Measurements from ENCODE around the gene STXBP6. TPM values are rescaled to one million over a fixed set of nuclear protein-coding genes. Genes with fewer than 3 reads are reported as not detected.

The STXBP6 gene
- total and polyA plus RNA-seq, 2 of the 13 experiments (the other 11 are each of a cell fraction or from before 2014, with no cell fraction given) = 35.3 to 42.8 TPM

DNA sequence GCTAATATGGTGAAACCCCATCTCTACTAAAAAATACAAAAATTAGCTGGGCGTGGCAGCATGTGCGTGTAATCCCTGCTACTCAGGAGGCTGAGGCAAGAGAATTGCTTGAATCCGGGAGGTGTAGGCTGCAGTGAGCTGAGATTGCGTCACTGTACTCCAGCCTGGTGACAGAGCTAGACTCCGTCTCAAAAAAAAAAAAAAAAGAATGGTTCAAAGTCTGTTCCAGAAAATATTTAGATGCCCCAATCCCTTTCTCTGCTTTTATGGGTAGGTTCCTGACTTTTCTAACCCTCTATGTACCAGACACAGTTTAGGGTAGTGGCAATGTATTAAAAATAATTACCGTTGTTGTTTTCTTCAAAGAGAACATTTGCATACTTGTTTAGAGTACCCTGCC, 161.4 kb downstream of the STXBP6 start (continued):
- TF ChIP-seq, protein P1, sequence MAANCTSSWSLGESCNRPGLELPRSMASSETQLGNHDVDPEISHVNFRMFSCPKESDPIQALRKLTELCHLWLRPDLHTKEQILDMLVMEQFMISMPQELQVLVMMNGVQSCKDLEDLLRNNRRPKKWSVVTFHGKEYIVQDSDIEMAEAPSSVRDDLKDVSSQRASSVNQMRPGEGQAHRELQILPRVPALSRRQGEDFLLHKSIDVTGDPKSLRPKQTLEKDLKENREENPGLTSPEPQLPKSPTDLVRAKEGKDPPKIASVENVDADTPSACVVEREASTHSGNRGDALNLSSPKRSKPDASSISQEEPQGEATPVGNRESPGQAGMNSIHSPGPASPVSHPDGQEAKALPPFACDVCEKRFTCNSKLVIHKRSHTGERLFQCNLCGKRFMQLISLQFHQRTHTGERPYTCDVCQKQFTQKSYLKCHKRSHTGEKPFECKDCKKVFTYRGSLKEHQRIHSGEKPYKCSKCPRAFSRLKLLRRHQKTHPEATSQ (CRISPR knock-in tag; IDR thresholded peaks at IDR 0.05; ENCODE audit: borderline replicate concordance) = 0 out of 2 replicates have a peak, but pooled peaks have one; percentile 39
- no peak for TF ChIP-seq ZNF850 (CRISPR knock-in tag; conservative IDR thresholded peaks at IDR 0.05)
- no peak for TF ChIP-seq MEF2D (CRISPR knock-in tag; IDR thresholded peaks at IDR 0.05)
- TF ChIP-seq PITX1 (CRISPR knock-in tag; IDR thresholded peaks at IDR 0.05) = peak; percentile 39; the same call in 1 of the 2 replicates
- TF ChIP-seq, protein P2, sequence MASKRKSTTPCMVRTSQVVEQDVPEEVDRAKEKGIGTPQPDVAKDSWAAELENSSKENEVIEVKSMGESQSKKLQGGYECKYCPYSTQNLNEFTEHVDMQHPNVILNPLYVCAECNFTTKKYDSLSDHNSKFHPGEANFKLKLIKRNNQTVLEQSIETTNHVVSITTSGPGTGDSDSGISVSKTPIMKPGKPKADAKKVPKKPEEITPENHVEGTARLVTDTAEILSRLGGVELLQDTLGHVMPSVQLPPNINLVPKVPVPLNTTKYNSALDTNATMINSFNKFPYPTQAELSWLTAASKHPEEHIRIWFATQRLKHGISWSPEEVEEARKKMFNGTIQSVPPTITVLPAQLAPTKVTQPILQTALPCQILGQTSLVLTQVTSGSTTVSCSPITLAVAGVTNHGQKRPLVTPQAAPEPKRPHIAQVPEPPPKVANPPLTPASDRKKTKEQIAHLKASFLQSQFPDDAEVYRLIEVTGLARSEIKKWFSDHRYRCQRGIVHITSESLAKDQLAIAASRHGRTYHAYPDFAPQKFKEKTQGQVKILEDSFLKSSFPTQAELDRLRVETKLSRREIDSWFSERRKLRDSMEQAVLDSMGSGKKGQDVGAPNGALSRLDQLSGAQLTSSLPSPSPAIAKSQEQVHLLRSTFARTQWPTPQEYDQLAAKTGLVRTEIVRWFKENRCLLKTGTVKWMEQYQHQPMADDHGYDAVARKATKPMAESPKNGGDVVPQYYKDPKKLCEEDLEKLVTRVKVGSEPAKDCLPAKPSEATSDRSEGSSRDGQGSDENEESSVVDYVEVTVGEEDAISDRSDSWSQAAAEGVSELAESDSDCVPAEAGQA (IDR thresholded peaks at IDR 0.05; ENCODE audit: low read depth) = 0 out of 2 replicates have a peak, but pooled peaks have one; percentile 53
- TF ChIP-seq, protein P2 (CRISPR knock-in tag; IDR thresholded peaks at IDR 0.05; ENCODE audit: borderline replicate concordance) = no peak
- TF ChIP-seq, protein P3, sequence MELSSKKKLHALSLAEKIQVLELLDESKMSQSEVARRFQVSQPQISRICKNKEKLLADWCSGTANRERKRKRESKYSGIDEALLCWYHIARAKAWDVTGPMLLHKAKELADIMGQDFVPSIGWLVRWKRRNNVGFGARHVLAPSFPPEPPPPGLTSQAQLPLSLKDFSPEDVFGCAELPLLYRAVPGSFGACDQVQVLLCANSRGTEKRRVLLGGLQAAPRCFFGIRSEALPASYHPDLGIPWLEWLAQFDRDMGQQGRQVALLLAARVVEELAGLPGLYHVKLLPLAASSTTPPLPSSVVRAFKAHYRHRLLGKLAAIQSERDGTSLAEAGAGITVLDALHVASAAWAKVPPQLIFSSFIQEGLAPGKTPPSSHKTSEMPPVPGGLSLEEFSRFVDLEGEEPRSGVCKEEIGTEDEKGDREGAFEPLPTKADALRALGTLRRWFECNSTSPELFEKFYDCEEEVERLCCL (CRISPR knock-in tag; IDR thresholded peaks at IDR 0.05; ENCODE audit: borderline replicate concordance) = no peak
- no peak for TF ChIP-seq ZNF34 (CRISPR knock-in tag; IDR thresholded peaks at IDR 0.05; ENCODE audit: borderline replicate concordance)
- TF ChIP-seq BCL6 (CRISPR knock-in tag; IDR thresholded peaks at IDR 0.05) = peak; percentile 24; the same call in 1 of the 2 replicates
- TF ChIP-seq, protein P4, sequence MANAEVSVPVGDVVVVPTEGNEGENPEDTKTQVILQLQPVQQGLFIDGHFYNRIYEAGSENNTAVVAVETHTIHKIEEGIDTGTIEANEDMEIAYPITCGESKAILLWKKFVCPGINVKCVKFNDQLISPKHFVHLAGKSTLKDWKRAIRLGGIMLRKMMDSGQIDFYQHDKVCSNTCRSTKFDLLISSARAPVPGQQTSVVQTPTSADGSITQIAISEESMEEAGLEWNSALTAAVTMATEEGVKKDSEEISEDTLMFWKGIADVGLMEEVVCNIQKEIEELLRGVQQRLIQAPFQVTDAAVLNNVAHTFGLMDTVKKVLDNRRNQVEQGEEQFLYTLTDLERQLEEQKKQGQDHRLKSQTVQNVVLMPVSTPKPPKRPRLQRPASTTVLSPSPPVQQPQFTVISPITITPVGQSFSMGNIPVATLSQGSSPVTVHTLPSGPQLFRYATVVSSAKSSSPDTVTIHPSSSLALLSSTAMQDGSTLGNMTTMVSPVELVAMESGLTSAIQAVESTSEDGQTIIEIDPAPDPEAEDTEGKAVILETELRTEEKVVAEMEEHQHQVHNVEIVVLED (CRISPR knock-in tag; IDR thresholded peaks at IDR 0.05; ENCODE audit: borderline replicate concordance) = no peak
- TF ChIP-seq ZMYM4 (CRISPR knock-in tag; IDR thresholded peaks at IDR 0.05) = peak; percentile 83
- TF ChIP-seq AKAP8 (CRISPR knock-in tag; IDR thresholded peaks at IDR 0.05) = 0 out of 2 replicates have a peak, but pooled peaks have one; percentile 63
- peak; percentile 79 for TF ChIP-seq HNF4G (IDR thresholded peaks at IDR 0.05; ENCODE audit: borderline replicate concordance, low read depth, low read length)
- TF ChIP-seq HNF4G (CRISPR knock-in tag; IDR thresholded peaks at IDR 0.05; ENCODE audit: borderline replicate concordance, low read depth) = no peak; the same call in 1 of the 2 replicates
- TF ChIP-seq ZNF232 (CRISPR knock-in tag; IDR thresholded peaks at IDR 0.05; ENCODE audit: borderline replicate concordance) = 0 out of 2 replicates have a peak, but pooled peaks have one; percentile 51
- no peak for TF ChIP-seq SOX13 (IDR thresholded peaks at IDR 0.05)
- TF ChIP-seq SOX13 (CRISPR knock-in tag; conservative IDR thresholded peaks at IDR 0.05 in 1 of 2, IDR thresholded peaks at IDR 0.05 in 1 of 2) = peak in 1 of 2 experiments; percentile 63; a peak in 1 of 4 replicates
- TF ChIP-seq CEBPG (CRISPR knock-in tag; IDR thresholded peaks at IDR 0.05) = peak; percentile 96
- peak; percentile 37; the same call in 1 of the 2 replicates for TF ChIP-seq ZNF615 (CRISPR knock-in tag; IDR thresholded peaks at IDR 0.05; ENCODE audit: borderline replicate concordance)
- TF ChIP-seq ZNF629 (CRISPR knock-in tag; conservative IDR thresholded peaks at IDR 0.05) = 0 out of 2 replicates have a peak, but pooled peaks have one; percentile 31

Data from HepG2 (cell line).